ENCODE results near the gene DNAJC13.
"Not testable (repeated sequence)": the region's sequence is repeated elsewhere in the genome, so short reads cannot be mapped to it uniquely, and the experiment has no call there.

The DNAJC13 gene, protein sequence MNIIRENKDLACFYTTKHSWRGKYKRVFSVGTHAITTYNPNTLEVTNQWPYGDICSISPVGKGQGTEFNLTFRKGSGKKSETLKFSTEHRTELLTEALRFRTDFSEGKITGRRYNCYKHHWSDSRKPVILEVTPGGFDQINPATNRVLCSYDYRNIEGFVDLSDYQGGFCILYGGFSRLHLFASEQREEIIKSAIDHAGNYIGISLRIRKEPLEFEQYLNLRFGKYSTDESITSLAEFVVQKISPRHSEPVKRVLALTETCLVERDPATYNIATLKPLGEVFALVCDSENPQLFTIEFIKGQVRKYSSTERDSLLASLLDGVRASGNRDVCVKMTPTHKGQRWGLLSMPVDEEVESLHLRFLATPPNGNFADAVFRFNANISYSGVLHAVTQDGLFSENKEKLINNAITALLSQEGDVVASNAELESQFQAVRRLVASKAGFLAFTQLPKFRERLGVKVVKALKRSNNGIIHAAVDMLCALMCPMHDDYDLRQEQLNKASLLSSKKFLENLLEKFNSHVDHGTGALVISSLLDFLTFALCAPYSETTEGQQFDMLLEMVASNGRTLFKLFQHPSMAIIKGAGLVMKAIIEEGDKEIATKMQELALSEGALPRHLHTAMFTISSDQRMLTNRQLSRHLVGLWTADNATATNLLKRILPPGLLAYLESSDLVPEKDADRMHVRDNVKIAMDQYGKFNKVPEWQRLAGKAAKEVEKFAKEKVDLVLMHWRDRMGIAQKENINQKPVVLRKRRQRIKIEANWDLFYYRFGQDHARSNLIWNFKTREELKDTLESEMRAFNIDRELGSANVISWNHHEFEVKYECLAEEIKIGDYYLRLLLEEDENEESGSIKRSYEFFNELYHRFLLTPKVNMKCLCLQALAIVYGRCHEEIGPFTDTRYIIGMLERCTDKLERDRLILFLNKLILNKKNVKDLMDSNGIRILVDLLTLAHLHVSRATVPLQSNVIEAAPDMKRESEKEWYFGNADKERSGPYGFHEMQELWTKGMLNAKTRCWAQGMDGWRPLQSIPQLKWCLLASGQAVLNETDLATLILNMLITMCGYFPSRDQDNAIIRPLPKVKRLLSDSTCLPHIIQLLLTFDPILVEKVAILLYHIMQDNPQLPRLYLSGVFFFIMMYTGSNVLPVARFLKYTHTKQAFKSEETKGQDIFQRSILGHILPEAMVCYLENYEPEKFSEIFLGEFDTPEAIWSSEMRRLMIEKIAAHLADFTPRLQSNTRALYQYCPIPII (N-terminal part only)

GRCh38 chr3:132416807-132417694 is at the start of gene DNAJC13:
Gene DNAJC13 (plus strand): TSS chr3:132417502. CDS start chr3:132434551, 17,049 bp downstream.
- DNase-seq: peak; percentile 96

- DNase-seq: no peak
Measured at GRCh38 chr3:132368515-132368914, 48.8 kb upstream of the DNAJC13 start.

- no peak for DNase-seq
Measured at GRCh38 chr3:132368962-132369361, 48.3 kb upstream of the DNAJC13 start.

DNA sequence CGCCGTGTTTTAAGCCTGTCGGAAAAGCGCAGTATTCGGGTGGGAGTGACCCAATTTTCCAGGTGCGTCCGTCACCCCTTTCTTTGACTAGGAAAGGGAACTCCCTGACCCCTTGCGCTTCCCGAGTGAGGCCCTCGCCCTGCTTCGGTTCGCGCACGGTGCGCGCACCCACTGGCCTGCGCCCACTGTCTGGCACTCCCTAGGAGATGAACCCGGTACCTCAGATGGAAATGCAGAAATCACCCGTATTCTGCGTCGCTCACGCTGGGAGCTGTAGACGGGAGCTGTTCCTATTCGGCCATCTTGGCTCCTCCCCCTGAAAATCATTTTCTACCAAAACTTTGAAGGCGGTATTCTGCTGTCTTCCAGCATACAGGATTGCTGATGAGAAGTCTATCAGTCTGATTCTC is 40.4 kb upstream of the DNAJC13 start:
- peak; percentile 16 for DNase-seq

- no peak for DNase-seq
Measured at GRCh38 chr3:132378048-132378762, 39.1 kb upstream of the DNAJC13 start.

DNA sequence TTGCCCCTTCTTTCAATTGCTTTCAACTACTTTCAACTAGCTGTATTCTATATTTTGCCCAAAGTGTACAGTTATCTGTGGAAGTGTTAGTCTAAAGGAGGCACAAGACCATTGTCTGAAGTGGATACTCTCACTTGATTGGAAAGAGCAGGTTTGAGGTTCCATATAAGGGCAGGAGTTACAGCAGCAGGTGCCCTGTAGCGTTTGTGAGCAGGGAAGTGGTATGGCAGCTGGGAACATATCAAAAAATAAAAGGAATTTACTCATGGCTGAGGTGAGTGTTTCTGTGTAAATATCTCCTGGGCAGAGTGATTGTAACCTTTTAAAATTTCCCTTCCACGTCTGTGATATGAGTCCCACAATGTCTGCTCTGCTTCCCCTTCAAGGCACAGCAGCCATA is 38.5 kb upstream of the DNAJC13 start:
- no peak for DNase-seq

GRCh38 chr3:132380920-132381319 is 36.4 kb upstream of the DNAJC13 start:
- DNase-seq: no peak

DNA sequence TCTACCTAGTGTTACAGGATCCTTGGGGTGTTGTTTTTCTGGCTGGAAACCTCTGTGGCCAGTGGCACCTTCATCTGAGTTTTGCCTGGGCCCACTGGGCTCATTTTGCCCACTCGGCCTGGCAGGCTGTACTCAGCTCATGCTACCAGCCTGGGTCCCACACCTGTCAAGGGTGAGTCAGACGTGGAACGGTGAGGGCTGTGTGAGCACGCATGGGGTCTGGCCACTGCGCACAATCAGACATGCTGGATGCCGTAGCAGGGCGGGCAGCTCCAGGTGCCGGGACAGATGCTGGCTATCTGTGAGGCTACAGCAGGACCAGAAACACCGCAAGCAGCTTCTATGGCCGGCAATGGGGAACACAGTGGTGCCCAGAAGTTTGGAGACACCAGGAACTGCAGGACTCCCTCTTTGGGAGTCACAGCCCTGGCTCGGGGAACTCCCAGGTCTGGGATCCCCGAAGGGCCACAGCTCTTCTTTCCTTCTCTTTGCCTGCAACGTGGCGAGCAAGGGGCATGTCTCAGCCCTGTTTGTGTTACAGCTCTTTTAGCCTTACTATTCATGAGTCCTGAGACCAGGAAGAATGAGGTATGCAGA is 35.9 kb upstream of the DNAJC13 start:
- no peak for DNase-seq

DNA sequence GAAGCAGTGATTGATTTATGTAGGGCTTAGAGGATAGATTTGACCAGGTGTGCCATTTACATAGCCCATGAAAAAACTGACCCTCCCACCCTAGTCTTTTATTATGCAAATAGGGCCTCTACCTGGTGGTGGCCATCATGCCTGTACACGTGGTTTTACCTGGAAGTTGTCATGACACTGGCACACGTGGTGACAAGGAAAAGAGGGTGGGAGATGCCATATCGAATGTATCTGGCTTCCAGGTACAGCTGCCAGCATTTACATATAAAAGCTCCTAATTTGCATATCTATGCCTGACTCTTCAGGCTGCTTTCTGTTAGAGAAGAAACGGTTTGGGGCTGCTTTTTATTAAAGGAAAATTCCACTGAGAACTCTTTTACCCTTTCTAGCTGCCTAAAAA is 35.0 kb upstream of the DNAJC13 start:
- no peak for DNase-seq

DNA sequence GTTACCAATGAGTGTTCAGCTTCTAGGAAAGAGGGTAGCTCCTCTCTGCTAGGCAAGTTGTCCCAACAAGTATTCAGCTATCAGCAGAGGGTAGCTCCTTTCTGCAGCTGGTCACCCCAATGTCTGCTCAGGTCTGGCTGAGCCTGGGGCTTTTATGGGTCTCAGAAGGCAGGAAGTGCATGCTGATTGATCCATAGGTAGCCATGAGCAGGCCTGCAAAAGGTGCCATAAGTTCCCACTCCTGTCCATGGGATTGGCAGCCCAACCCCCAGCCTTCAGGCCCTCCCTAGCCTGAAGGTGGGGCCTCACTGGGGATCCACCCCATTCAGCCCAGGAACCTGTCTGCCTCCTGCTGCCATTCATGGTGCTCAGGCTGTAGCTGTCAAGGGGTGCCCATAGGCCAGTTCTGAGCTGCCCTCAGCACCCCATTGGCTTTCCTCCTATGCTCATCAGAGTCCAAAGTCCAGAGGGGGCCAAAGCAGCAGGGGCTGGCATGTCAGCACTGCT is 34.6 kb upstream of the DNAJC13 start:
- no peak for DNase-seq

- no peak for DNase-seq
Measured at GRCh38 chr3:132386259-132386658, 31.0 kb upstream of the DNAJC13 start.

- not testable (repeated sequence) for DNase-seq
Measured at GRCh38 chr3:132392675-132393074, 24.6 kb upstream of the DNAJC13 start.

DNA sequence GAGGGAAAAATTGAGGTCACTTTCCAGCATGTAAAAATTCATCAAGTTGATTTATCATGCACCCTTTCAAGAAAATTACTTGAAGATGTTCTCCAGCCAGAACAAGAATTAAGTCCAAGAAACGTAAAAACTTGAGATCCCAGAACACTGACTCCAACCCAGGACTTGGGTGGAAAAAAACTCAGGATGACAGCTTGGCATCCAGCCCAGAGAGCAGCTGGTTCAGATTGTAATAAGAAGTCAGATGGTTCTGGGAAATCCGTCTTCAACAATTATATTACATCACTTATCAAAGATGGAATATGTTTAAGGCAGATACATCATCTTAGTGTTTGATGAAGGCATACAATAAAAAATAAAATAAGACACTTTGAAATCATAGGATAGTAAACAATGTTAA is 23.0 kb upstream of the DNAJC13 start:
- peak; percentile 25 for DNase-seq

GRCh38 chr3:132395126-132395525 is 22.2 kb upstream of the DNAJC13 start:
- DNase-seq: no peak

DNA sequence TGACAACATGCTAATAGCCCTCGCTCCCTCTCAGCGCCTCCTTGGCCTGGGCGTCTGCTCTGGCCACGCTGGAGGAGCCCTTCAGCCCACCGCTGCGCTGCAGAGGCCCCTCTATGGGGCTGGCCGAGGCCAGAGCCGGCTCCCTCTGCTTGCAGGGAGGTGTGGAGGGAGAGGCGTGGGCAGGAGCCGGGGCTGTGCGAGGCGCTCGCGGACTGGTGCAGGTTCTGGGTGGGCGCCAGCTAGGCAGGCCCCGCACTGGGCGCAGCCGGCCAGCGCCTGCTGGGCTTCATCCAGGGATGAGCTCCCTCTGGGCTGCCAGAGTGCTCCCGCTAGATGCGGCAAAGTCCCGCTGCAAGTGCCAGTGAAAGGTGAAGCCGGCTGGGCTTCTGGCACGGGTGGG is 21.0 kb upstream of the DNAJC13 start:
- no peak for DNase-seq

DNA sequence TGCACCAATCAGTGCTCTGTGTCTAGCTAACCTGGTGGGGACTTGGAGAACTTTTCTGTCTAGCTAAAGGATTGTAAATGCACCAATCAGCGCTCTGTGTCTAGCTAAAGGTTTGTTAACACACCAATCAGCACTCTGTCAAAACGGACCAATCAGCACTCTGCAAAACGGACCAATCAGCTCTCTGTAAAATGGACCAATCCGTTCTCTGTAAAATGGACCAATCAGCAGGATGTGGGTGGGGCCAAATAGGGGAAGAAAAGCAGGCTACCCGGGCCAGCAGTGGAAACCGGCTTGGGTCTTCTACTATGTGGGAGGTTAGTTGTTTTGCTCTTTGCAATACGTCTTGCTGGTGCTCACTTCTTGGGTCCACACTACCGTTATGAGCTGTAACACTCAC is 20.5 kb upstream of the DNAJC13 start:
- not testable (repeated sequence) for DNase-seq

DNA sequence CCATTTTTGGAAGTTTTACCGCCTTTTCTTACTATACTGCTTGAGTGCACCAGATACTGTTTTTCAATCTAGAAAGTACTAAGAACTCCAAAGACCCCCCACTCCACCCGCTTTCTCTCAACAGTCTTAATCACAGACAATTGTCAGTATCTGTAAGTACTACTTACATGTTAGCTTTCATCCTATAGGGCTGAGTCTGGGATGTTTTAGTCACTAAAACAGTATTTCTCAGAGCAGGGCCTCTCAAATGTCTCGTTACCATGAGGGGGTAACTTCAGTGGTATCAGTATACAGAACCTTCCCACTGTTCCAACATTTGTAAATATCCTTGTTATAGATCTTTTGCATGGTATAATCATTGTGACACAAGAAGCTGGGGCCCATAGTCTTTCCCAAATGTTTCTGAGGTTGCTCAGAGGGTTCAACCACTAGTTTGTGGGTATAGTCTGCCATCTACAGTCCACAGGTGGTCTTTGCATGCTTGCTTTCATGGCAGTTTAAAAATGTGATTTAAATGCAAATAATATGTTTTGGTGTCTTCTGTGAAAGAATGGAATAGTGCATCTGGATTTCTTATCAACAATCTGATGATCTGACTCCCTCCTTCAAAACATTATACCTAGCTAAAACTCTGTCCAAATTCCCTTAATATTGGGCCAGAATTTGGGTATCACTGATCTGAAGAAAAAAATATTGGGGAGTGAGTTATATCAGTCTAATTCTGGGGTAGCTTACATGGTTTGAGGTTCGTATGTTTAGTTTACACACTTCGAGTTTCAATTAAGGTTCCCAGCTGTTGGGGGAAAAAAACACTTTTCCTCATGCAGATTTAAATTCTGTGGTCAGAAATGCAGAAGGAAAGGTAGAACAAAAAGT is 18.0 kb upstream of the DNAJC13 start:
- DNase-seq: no peak

GRCh38 chr3:132401255-132401654 is 16.0 kb upstream of the DNAJC13 start:
- DNase-seq: no peak

DNA sequence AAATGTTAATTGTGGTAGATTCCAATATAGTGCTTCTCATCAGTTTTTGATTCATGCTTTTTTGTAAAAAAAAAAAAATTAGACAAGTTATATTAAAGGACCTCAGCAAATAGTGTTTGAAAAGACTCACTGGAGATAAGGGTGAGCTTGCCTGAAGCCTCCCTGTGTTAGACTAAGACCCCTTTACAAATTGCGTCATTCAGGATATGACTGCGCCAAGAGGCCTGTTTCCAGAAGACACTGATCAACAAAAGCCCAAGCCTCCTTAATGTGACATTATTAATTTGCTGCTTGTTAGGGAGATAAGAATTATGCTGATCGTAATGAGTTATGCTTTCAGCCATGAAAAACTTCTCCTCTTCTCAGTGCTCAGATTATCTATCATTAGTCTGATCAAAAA is 13.0 kb upstream of the DNAJC13 start:
- DNase-seq: no peak

DNA sequence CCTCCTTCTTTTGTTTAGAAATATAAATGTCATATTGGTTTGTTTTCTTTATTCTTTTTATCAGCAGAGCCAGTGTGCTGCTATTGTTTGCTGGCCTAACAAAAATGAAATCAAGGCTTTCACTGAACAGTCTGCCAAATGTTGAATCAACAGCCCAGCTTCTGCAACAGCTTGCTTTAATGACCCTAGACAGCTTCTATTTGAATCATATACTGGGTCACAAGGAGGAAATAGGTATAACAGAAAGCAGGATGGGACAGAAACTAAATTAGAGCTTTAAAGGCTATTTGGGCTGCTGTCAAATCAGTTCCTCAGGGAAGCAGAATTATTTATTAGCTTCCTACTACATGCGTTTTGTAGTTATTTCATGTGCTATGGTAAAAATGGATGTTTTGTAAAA is 12.1 kb upstream of the DNAJC13 start:
- DNase-seq: no peak

Measured in NCI-H2171 (cell line).